Keratinocyte (primary cell): ENCODE data around the gene TRA2A.

Experiments
- CTCF ChIP-seq, 3 experiments: IDR thresholded peaks in 1 of 3; conservative IDR thresholded peaks in 1 of 3; optimal IDR thresholded peaks in 1 of 3; 2 replicates in 2 of 3; 3 replicates in 1 of 3; pipeline versions ENCODE3 to v1.5.1; 2011; ENCODE audit warnings: low read length in 3 of 3, mild to moderate bottlenecking in 3 of 3, moderate library complexity in 2 of 3, control low read depth in 1 of 3, inconsistent platforms in 1 of 3; ENCODE audit not compliant: insufficient read depth in 2 of 3; ENCODE audit errors: extremely low read depth in 1 of 3
- EZH2 ChIP-seq: IDR thresholded peaks from one replicate; pipeline ENCODE4 v1.6.1; 2012; ENCODE audit warnings: inconsistent platforms, mild to moderate bottlenecking, low read length, moderate library complexity

- no peak for TF ChIP-seq CTCF (optimal IDR thresholded peaks at IDR 0.05 in 1 of 3, IDR thresholded peaks at IDR 0.05 in 1 of 3, conservative IDR thresholded peaks at IDR 0.05 in 1 of 3; ENCODE audit: extremely low read depth in 1 of 3, insufficient read depth in 2 of 3, low read length in 3 of 3)
- TF ChIP-seq EZH2 = no peak
Measured at GRCh38 chr7:23487670-23488069, 44.1 kb downstream of the TRA2A start.
